GM18867 (cell line): ENCODE results near the gene ERICH6.

Source experiments
- ATAC-seq: cut with Tn5 transposase; IDR thresholded peaks from one replicate; pipeline ENCODE4 v1.9.1; 2021; ENCODE audit warnings: mild to moderate bottlenecking, moderate library complexity; ENCODE audit not compliant: unreplicated experiment

ERICH6 gene

GRCh38 chr3:150703756-150704344 lies at the start of gene ERICH6:
ERICH6 (minus strand) TSS chr3:150703920; CDS start chr3:150703898, 22 bp downstream.
- peak; percentile 99 for ATAC-seq

GRCh38 chr3:150751781-150752263 lies 48.1 kb upstream of the ERICH6 start:
- ATAC-seq = no peak

- ATAC-seq = no peak
Measured at GRCh38 chr3:150749255-150749654, 45.5 kb upstream of the ERICH6 start.

- ATAC-seq = no peak
Measured at GRCh38 chr3:150748684-150749047, 44.9 kb upstream of the ERICH6 start.

- no peak for ATAC-seq
Measured at GRCh38 chr3:150747886-150748683, 44.4 kb upstream of the ERICH6 start.

- no peak for ATAC-seq
Measured at GRCh38 chr3:150746791-150747590, 43.3 kb upstream of the ERICH6 start.

GRCh38 chr3:150745832-150746231 lies 42.1 kb upstream of the ERICH6 start:
- ATAC-seq = no peak

- ATAC-seq = no peak
Measured at GRCh38 chr3:150744919-150745211, 41.1 kb upstream of the ERICH6 start.

- no peak for ATAC-seq
Measured at GRCh38 chr3:150744041-150744918, 40.6 kb upstream of the ERICH6 start.

- no peak for ATAC-seq
Measured at GRCh38 chr3:150743508-150743907, 39.8 kb upstream of the ERICH6 start.

- ATAC-seq = no peak
Measured at GRCh38 chr3:150742679-150743078, 39.0 kb upstream of the ERICH6 start.

- no peak for ATAC-seq
Measured at GRCh38 chr3:150742141-150742523, 38.4 kb upstream of the ERICH6 start.

GRCh38 chr3:150741497-150742140 lies 37.9 kb upstream of the ERICH6 start:
- ATAC-seq = no peak

- peak; percentile 24 for ATAC-seq
Measured at GRCh38 chr3:150740733-150741496, 37.2 kb upstream of the ERICH6 start.

- ATAC-seq = peak; percentile 32
Measured at GRCh38 chr3:150739877-150740645, 36.3 kb upstream of the ERICH6 start.

GRCh38 chr3:150739200-150739863 lies 35.6 kb upstream of the ERICH6 start:
- peak; percentile 25 for ATAC-seq

GRCh38 chr3:150738688-150739087 lies 35.0 kb upstream of the ERICH6 start:
- ATAC-seq = no peak
